CD4-positive, alpha-beta T cell (primary cell): ENCODE results near the gene PITPNM3. TPM values are rescaled to one million over a fixed set of nuclear protein-coding genes. Genes with fewer than 3 reads are reported as not detected.

Experiments
- ATAC-seq: fragments of 200-7000 bp; cut with Tn5 transposase; one replicate; pipeline ENCODE4 v1.10.0; 2022; ENCODE audit warnings: mild to moderate bottlenecking; ENCODE audit not compliant: poor library complexity
- CTCF ChIA-PET: fragments of 350-600 bp; sonication (Branson Sonifier 250); formaldehyde crosslinking; loops from one replicate; lab custom pipeline; 2021; ENCODE audit warnings: antibody characterized with exemption, inconsistent platforms; lab: Charles Lee
- POLR2A ChIA-PET: fragments of 350-600 bp; sonication (Branson Sonifier 250); formaldehyde crosslinking; loops from one replicate; lab custom pipeline; 2021; ENCODE audit warnings: antibody characterized with exemption, inconsistent platforms; lab: Charles Lee
- DNase-seq, 14 experiments: peaks; one replicate each; pipeline ENCODE4 v3.0.0-alpha.2; 2013 to 2020; ENCODE audit warnings: mixed read lengths in 2 of 14
- H3K27ac ChIP-seq, 2 donors: one replicate each; pipeline versions ENCODE4 v1.5.1 to v1.7.0; 2013; ENCODE audit warnings: low read length in 2 of 2, low read depth in 1 of 2, mild to moderate bottlenecking in 1 of 2
- H3K27me3 ChIP-seq, 2 experiments: 1 replicate in 1 of 2; 2 replicates in 1 of 2; pipeline versions ENCODE4 v1.6.1 to v1.7.0; 2013; ENCODE audit warnings: low read length in 2 of 2, control low read depth in 1 of 2, mild to moderate bottlenecking in 1 of 2, moderate library complexity in 1 of 2; ENCODE audit not compliant: insufficient read depth in 2 of 2, control insufficient read depth in 1 of 2
- H3K36me3 ChIP-seq: one replicate; pipeline ENCODE4 v1.6.1; 2013; ENCODE audit warnings: low read length, control low read depth; ENCODE audit not compliant: insufficient read depth
- H3K4me1 ChIP-seq: one replicate; pipeline ENCODE4 v1.6.1; 2013; ENCODE audit warnings: low read length, control low read depth; ENCODE audit not compliant: insufficient read depth
- H3K4me3 ChIP-seq: one replicate; pipeline ENCODE4 v1.5.1; 2013; ENCODE audit warnings: mild to moderate bottlenecking, low read length, moderate library complexity
- H3K9me3 ChIP-seq, 2 experiments: 1 replicate in 1 of 2; 2 replicates in 1 of 2; pipeline versions ENCODE4 v1.6.1 to v1.7.0; 2013; ENCODE audit warnings: low read length in 2 of 2, mild to moderate bottlenecking in 2 of 2, control low read depth in 1 of 2, moderate library complexity in 1 of 2; ENCODE audit not compliant: control insufficient read depth in 1 of 2, insufficient read depth in 1 of 2
- H3K27ac Mint-ChIP-seq: one replicate; pipeline ENCODE4 v1.8.0; 2020; ENCODE audit warnings: mixed read lengths
- H3K27me3 Mint-ChIP-seq: one replicate; pipeline ENCODE4 v1.8.0; 2021; ENCODE audit warnings: mixed read lengths
- H3K36me3 Mint-ChIP-seq: one replicate; pipeline ENCODE4 v1.8.0; 2021; ENCODE audit warnings: low read depth, mixed read lengths
- H3K4me1 Mint-ChIP-seq: one replicate; pipeline ENCODE4 v1.8.0; 2021; ENCODE audit warnings: low read depth, mixed read lengths
- H3K4me3 Mint-ChIP-seq: one replicate; pipeline ENCODE4 v1.8.0; 2020; ENCODE audit warnings: mild to moderate bottlenecking, mixed read lengths
- H3K9me3 Mint-ChIP-seq: one replicate; pipeline ENCODE4 v1.8.0; 2020; ENCODE audit warnings: mixed read lengths
- intact Hi-C, 2 experiments: fragments of 100-400 bp; cut with DNase I in 1 of 2; cut with micrococcal nuclease in 1 of 2; formaldehyde crosslinking; loops; one replicate each; pipeline versions ENCODE4 v1.15.1 to v1.9.0; 2023 to 2025; cut with DNase I, micrococcal nuclease
- total RNA-seq, 174 experiments: library from RNA in 2 of 174; stranded (reverse) in 2 of 174; gene quantifications; one replicate each; pipeline ENCODE4 v1.2.3 and lab custom pipeline; 2021 to 2026
- TF ChIP-seq, protein P1 (sequence below): fragments of 200-600 bp; IDR thresholded peaks from one replicate; pipeline ENCODE4 v1.8.0; 2022; ENCODE audit warnings: antibody characterized with exemption, mild to moderate bottlenecking

The PITPNM3 gene
- total RNA-seq, 2 experiments from 2014 or later: 0.34 to 0.41 TPM

- intact Hi-C loops: no loop called here
Observed at GRCh38 chr17:6548034-6548433, 8.3 kb downstream of the PITPNM3 start.

GRCh38 chr17:6547336-6547735 lies 9.0 kb downstream of the PITPNM3 start:
- intact Hi-C loops: no loop called here

More at GRCh38 chr17:6548034-6548433, 8.3 kb downstream of the PITPNM3 start:
- ATAC-seq (no peak), DNase-seq (no peak)
- Histone ChIP-seq H3K27ac (no peak overlapping the region), H3K27me3 (peaks cover 0 to under 1% of the 10 kb centered on the region in 2 experiments), H3K9me3 (no peaks in the 10 kb centered on the region), H3K4me1 (peaks cover 9% of the 10 kb centered on the region), H3K4me3 (no peak overlapping the region), H3K36me3 (no peaks in the 10 kb centered on the region)
- ChIA-PET CTCF (no interaction called here), POLR2A (no interaction called here)
- H3K4me3 Mint-ChIP-seq: no peak overlapping the region
- no peak overlapping the region for H3K27ac Mint-ChIP-seq
- TF ChIP-seq, protein P1, sequence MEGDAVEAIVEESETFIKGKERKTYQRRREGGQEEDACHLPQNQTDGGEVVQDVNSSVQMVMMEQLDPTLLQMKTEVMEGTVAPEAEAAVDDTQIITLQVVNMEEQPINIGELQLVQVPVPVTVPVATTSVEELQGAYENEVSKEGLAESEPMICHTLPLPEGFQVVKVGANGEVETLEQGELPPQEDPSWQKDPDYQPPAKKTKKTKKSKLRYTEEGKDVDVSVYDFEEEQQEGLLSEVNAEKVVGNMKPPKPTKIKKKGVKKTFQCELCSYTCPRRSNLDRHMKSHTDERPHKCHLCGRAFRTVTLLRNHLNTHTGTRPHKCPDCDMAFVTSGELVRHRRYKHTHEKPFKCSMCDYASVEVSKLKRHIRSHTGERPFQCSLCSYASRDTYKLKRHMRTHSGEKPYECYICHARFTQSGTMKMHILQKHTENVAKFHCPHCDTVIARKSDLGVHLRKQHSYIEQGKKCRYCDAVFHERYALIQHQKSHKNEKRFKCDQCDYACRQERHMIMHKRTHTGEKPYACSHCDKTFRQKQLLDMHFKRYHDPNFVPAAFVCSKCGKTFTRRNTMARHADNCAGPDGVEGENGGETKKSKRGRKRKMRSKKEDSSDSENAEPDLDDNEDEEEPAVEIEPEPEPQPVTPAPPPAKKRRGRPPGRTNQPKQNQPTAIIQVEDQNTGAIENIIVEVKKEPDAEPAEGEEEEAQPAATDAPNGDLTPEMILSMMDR: no peak
- H3K4me1 Mint-ChIP-seq: peaks cover 11% of the 10 kb centered on the region
- peaks cover 1% of the 10 kb centered on the region for H3K27me3 Mint-ChIP-seq
- H3K36me3 Mint-ChIP-seq: no peaks in the 10 kb centered on the region
- no peaks in the 10 kb centered on the region for H3K9me3 Mint-ChIP-seq

DNA sequence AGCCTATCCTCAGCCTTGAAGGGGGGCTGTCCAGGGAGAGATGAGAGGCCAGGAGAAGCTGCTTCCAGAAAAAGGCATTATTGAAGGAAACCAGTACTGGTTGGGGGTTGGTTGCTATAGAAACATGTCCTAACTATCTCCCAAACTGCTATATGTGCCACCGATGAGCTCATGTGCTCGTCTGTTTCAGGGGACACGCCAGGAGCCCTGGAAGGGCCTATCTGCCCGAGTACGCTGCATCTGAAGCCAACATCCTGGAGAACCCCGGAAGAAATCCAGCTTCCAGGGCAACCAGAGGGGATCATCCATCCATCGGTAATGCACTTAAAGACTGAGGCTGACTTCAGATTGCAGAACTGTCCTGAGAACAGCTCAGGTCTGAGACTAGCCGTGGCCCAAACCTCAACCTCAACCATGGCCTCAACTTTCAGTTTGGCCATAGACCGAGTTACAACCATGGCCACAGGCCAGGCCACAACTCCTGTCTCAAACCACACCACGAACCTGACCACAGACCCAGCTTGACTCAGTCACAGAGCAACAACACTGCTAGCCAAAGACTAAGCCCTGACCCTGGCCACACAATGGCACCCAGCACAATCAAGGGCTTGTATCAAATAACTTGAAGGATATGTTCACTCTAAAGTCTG lies 10.2 kb downstream of the PITPNM3 start:
- DNase-seq: no peak
- H3K4me1 ChIP-seq: peaks cover 9% of the 10 kb centered on the region
- Mint-ChIP-seq H3K9me3 (no peaks in the 10 kb centered on the region), H3K27ac (no peak overlapping the region), H3K27me3 (no peaks in the 10 kb centered on the region), H3K4me3 (no peak overlapping the region), H3K4me1 (peaks cover 11% of the 10 kb centered on the region), H3K36me3 (no peaks in the 10 kb centered on the region)
- no peak overlapping the region for H3K27ac ChIP-seq
- no peak overlapping the region for H3K4me3 ChIP-seq
- ChIA-PET POLR2A (no interaction called here), CTCF (no interaction called here)
- H3K27me3 ChIP-seq: no peaks in the 10 kb centered on the region
- H3K36me3 ChIP-seq: no peaks in the 10 kb centered on the region
- intact Hi-C loops: no loop called here
- ATAC-seq: no peak
- TF ChIP-seq, protein P1: no peak
- H3K9me3 ChIP-seq: peaks cover 0 to 5% of the 10 kb centered on the region in 2 experiments

More at GRCh38 chr17:6547336-6547735, 9.0 kb downstream of the PITPNM3 start:
- ATAC-seq (no peak), DNase-seq (no peak)
- TF ChIP-seq, protein P1: no peak
- ChIA-PET CTCF (no interaction called here), POLR2A (no interaction called here)
- no peaks in the 10 kb centered on the region for H3K36me3 Mint-ChIP-seq
- no peak overlapping the region for H3K27ac Mint-ChIP-seq
- Histone ChIP-seq H3K27ac (no peak overlapping the region), H3K4me1 (peaks cover 9% of the 10 kb centered on the region), H3K4me3 (no peak overlapping the region), H3K9me3 (no peaks in the 10 kb centered on the region), H3K27me3 (no peaks in the 10 kb centered on the region), H3K36me3 (no peaks in the 10 kb centered on the region)
- no peaks in the 10 kb centered on the region for H3K27me3 Mint-ChIP-seq
- peaks cover 11% of the 10 kb centered on the region for H3K4me1 Mint-ChIP-seq
- H3K9me3 Mint-ChIP-seq: no peaks in the 10 kb centered on the region
- no peak overlapping the region for H3K4me3 Mint-ChIP-seq
